ENCODE results near the gene PSMF1.

DNA sequence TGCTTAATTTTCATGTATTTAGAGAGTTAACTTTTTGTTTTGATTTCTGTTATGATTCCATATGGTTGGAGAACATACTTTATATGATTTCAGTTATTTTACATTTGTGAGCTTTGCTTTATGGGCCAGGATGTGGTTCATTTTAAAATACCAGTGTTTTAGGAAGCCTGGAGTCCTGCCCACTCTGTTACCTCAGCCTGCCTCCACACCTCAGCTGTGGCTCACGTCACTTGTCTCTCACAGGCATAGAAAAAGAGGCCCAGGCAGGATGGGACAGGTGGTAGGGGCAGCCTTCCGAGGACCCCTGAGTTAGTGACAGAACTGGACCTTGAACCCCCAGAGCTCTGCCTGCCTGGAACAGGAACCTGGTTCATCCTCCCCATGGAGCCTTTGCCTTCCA is 16.0 kb downstream of the PSMF1 start:
- no peak for TF ChIP-seq EZH2 (IDR thresholded peaks at IDR 0.05)
- TF ChIP-seq, protein P1, sequence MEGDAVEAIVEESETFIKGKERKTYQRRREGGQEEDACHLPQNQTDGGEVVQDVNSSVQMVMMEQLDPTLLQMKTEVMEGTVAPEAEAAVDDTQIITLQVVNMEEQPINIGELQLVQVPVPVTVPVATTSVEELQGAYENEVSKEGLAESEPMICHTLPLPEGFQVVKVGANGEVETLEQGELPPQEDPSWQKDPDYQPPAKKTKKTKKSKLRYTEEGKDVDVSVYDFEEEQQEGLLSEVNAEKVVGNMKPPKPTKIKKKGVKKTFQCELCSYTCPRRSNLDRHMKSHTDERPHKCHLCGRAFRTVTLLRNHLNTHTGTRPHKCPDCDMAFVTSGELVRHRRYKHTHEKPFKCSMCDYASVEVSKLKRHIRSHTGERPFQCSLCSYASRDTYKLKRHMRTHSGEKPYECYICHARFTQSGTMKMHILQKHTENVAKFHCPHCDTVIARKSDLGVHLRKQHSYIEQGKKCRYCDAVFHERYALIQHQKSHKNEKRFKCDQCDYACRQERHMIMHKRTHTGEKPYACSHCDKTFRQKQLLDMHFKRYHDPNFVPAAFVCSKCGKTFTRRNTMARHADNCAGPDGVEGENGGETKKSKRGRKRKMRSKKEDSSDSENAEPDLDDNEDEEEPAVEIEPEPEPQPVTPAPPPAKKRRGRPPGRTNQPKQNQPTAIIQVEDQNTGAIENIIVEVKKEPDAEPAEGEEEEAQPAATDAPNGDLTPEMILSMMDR (IDR thresholded peaks at IDR 0.05), result no peak
- no peak for TF ChIP-seq EZH2phosphoT487 (IDR thresholded peaks at IDR 0.05)
